ENCODE results near the gene PTPRM. TPM values are rescaled to one million over a fixed set of nuclear protein-coding genes. Genes with fewer than 3 reads are reported as not detected.

The PTPRM gene
- polyA plus RNA-seq, 2 of the 4 experiments (the other 2 are of a cell fraction), result 44.5 to 199 TPM

- FAIRE-seq (no peak), DNase-seq (ENCODE audit: low read depth in 1 of 2, low spot score in 1 of 2) (no peak), ATAC-seq (no peak)
- 82% methylated on average over 1 of the region's 1 CpG for WGBS (ENCODE audit: missing lambda C conversion rate)
- CTCF ChIA-PET, result no interaction called here
- Histone ChIP-seq H3K27ac (no peak overlapping the region), H3K4me1 (no peaks in the 10 kb centered on the region), H3K4me2 (no peak overlapping the region), H3K9me3 (no peaks in the 10 kb centered on the region), H3K4me3 (no peak overlapping the region)
- TF ChIP-seq CHD2 (IDR thresholded peaks at IDR 0.05; ENCODE audit: low read length, partially characterized antibody) (no peak), KDM1A (IDR thresholded peaks at IDR 0.05; ENCODE audit: low read depth) (no peak), KDM5A (IDR thresholded peaks at IDR 0.05) (no peak), ZC3H11A (IDR thresholded peaks at IDR 0.05) (no peak), BCL3 (IDR thresholded peaks at IDR 0.05) (no peak), MAX (IDR thresholded peaks at IDR 0.05) (no peak), HES2 (IDR thresholded peaks at IDR 0.05) (no peak), TFCP2L1 (CRISPR knock-in tag; IDR thresholded peaks at IDR 0.05) (no peak)
- POLR2A ChIA-PET, result interaction anchor here (0.7 kb wide), 1 partner anchor 60 kb away, joined by 3 read pairs; no protein-coding TSS in a partner anchor
Observed at GRCh38 chr18:8169722-8170121, 602.6 kb downstream of the PTPRM start.

GRCh38 chr18:8174771-8175170 lies 607.7 kb downstream of the PTPRM start:
- H3K9me3 ChIP-seq, result no peaks in the 10 kb centered on the region
- H3K4me1 ChIP-seq, result peaks cover 27% of the 10 kb centered on the region
- H3K4me3 ChIP-seq, result no peak overlapping the region
- 90% methylated on average over 2 of the region's 2 CpGs for WGBS (ENCODE audit: missing lambda C conversion rate)
- POLR2A ChIA-PET, result no interaction called here
- no peak overlapping the region for H3K27ac ChIP-seq
- DNase-seq (ENCODE audit: low read depth in 1 of 2, low spot score in 1 of 2) (no peak), ATAC-seq (no peak), FAIRE-seq (no peak)
- no peak overlapping the region for H3K4me2 ChIP-seq
- TF ChIP-seq REST (IDR thresholded peaks at IDR 0.05), result no peak
- no peak for TF ChIP-seq CBX2 (IDR thresholded peaks at IDR 0.05; ENCODE audit: borderline replicate concordance, low read depth)
- no peak for TF ChIP-seq EHMT2 (IDR thresholded peaks at IDR 0.05; ENCODE audit: low read depth)
- no peak for TF ChIP-seq EP300 (IDR thresholded peaks at IDR 0.05)
- TF ChIP-seq RNF2 (IDR thresholded peaks at IDR 0.05; ENCODE audit: borderline replicate concordance, low read depth), result no peak
- TF ChIP-seq SMC3 (IDR thresholded peaks at IDR 0.05), result no peak
- no peak for TF ChIP-seq BHLHE40 (IDR thresholded peaks at IDR 0.05; ENCODE audit: low read depth, low read length)
- TF ChIP-seq HOXB5 (CRISPR knock-in tag; IDR thresholded peaks at IDR 0.05), result no peak
- CTCF ChIA-PET, result no interaction called here

GRCh38 chr18:8175501-8176061 lies 608.5 kb downstream of the PTPRM start:
- CTCF ChIA-PET, result no interaction called here
- Histone ChIP-seq H3K27ac (no peak overlapping the region), H3K4me1 (peaks cover 27% of the 10 kb centered on the region), H3K4me2 (no peak overlapping the region; the same call in 2 of the 3 replicates), H3K4me3 (no peak overlapping the region), H3K9me3 (no peaks in the 10 kb centered on the region)
- WGBS (ENCODE audit: missing lambda C conversion rate), result 85% methylated on average over 7 of the region's 7 CpGs
- DNase-seq (ENCODE audit: low read depth in 1 of 2, low spot score in 1 of 2), result no peak
- FAIRE-seq, result no peak
- ATAC-seq, result no peak
- POLR2A ChIA-PET, result no interaction called here
- TF ChIP-seq TFCP2L1 (CRISPR knock-in tag; IDR thresholded peaks at IDR 0.05), result no peak
- TF ChIP-seq ZFP36 (IDR thresholded peaks at IDR 0.05; ENCODE audit: borderline replicate concordance, partially characterized antibody), result no peak
- TF ChIP-seq HOXB5 (CRISPR knock-in tag; IDR thresholded peaks at IDR 0.05), result no peak
- no peak for TF ChIP-seq TP53 (CRISPR knock-in tag; IDR thresholded peaks at IDR 0.05)
- TF ChIP-seq HEYL (CRISPR knock-in tag; IDR thresholded peaks at IDR 0.05), result no peak
- no peak for TF ChIP-seq MAZ (IDR thresholded peaks at IDR 0.05; ENCODE audit: borderline replicate concordance, low read depth, low read length)
- no peak for TF ChIP-seq HES2 (IDR thresholded peaks at IDR 0.05)
- TF ChIP-seq ELK1 (IDR thresholded peaks at IDR 0.05; ENCODE audit: low read depth, low read length), result no peak
- TF ChIP-seq HMGXB4 (CRISPR knock-in tag; IDR thresholded peaks at IDR 0.05; ENCODE audit: borderline replicate concordance), result no peak
- no peak for TF ChIP-seq RFX5 (IDR thresholded peaks at IDR 0.05)
- no peak for TF ChIP-seq ZNF302 (CRISPR knock-in tag; IDR thresholded peaks at IDR 0.05)
- TF ChIP-seq RCOR1 (IDR thresholded peaks at IDR 0.05; ENCODE audit: low read depth, low read length), result no peak
- no peak for TF ChIP-seq POLR2A (IDR thresholded peaks at IDR 0.05; ENCODE audit: low read length)
